Measurements from ENCODE around the gene MCM6. TPM values are rescaled to one million over a fixed set of nuclear protein-coding genes. Genes with fewer than 3 reads are reported as not detected.

Gene MCM6
- total RNA-seq, 1 experiment from 2014 or later, result 95.4 TPM

DNA sequence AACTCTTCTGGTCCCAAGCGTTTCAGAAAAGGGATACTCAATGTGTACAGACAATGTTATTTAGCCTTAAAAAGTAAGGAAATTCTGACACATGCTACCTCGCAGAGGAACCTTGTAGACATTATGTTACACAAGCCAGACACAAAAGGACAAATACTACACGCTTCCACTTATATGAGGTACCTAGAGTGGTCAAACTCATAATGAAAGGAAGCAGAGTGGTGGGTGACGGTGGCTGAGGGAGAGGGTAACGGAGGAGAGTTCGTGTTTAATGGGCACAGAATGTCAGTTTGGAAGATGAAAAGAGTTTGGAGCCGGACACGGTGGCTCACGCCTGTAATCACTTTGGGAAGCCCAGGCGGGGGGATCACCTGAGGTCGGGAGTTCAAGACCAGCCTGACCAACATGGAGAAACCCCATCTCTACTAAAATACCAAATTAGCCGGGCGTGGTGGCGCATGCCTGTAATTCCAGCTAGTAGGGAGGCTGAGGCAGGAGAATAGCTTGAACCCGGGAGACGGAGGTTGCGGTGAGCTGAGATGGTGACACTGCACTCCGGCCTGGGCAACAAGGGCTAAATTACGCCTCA lies 1.4 kb downstream of the MCM6 start:
- no peak for DNase-seq (ENCODE audit: low spot score)
- in situ Hi-C loops (cut with HindIII; ENCODE audit: low sequenced_read_pairs), result no loop called here

DNA sequence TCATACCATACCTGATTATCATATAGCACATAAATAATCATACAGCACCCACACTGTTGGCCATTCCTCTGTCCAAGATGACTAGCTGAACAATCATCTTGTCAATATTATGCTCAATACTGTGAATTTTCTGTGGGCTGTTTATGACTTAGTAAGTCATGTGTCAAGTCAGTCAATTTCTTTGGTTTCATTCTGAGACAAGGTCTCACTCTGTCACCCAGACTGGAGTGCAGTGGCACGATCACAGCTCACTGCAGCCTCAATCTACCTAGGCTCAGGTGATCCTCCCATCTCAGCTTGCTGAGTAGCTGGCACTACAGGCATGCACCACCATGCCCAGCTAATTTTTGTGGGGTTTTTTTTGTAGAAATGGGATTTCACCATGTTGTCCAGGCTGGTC lies 5.7 kb downstream of the MCM6 start:
- in situ Hi-C loops (cut with HindIII; ENCODE audit: low sequenced_read_pairs), result no loop called here
- DNase-seq (ENCODE audit: low spot score), result no peak

DNA sequence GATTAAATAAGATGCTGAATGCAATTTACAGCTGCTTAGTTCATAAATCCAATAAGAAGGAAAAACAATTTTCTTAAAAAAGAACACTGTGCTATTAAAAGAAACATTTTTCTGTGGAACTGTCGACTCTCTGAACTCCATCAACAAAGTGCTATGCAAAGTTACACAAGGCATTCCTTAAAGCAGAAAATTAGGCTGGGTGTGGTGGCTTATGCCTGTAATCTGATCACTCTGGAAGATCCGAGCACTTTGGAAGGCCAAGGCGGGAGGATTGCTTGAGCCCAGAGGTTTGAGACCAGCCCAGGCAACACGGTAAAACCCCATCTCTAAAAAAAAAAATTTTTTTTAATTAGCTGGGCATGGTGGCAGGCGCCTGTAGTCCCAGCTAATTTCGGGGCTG lies 13.0 kb downstream of the MCM6 start:
- in situ Hi-C loops (cut with HindIII; ENCODE audit: low sequenced_read_pairs), result no loop called here
- DNase-seq (ENCODE audit: low spot score), result no peak

DNA sequence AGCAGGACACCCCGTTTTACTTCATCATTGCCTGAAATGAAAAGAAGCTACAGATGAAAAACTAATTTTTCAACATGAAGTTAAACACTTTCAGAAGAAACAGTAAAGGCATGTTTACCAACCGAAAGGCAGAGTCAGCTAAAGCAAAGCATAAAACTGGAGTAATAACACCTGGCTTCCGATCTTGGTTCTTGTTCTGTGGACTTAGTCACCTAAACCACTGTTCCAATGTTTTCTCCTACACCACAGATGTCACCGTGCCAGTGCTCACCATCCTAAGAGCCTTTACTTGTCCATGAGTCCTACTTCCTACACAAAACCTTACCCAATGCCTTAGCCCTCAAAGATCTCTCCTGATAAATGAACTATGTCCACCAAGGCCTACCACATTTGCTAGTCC lies 13.5 kb downstream of the MCM6 start:
- DNase-seq (ENCODE audit: low spot score), result no peak

GRCh38 chr2:135853401-135853800 lies 22.8 kb downstream of the MCM6 start:
- in situ Hi-C loops (cut with HindIII; ENCODE audit: low sequenced_read_pairs), result no loop called here

More for the DNA sequence above, 13.5 kb downstream of the MCM6 start:
- in situ Hi-C loops (cut with HindIII; ENCODE audit: low sequenced_read_pairs), result no loop called here

GRCh38 chr2:135851858-135852257 lies 24.4 kb downstream of the MCM6 start:
- no peak for DNase-seq (ENCODE audit: low spot score)

More at GRCh38 chr2:135853401-135853800, 22.8 kb downstream of the MCM6 start:
- no peak for DNase-seq (ENCODE audit: low spot score)

GRCh38 chr2:135850892-135851668 lies 25.2 kb downstream of the MCM6 start:
- in situ Hi-C loops (cut with HindIII; ENCODE audit: low sequenced_read_pairs), result no loop called here
- DNase-seq (ENCODE audit: low spot score), result no peak

More at GRCh38 chr2:135851858-135852257, 24.4 kb downstream of the MCM6 start:
- in situ Hi-C loops (cut with HindIII; ENCODE audit: low sequenced_read_pairs), result no loop called here

DNA sequence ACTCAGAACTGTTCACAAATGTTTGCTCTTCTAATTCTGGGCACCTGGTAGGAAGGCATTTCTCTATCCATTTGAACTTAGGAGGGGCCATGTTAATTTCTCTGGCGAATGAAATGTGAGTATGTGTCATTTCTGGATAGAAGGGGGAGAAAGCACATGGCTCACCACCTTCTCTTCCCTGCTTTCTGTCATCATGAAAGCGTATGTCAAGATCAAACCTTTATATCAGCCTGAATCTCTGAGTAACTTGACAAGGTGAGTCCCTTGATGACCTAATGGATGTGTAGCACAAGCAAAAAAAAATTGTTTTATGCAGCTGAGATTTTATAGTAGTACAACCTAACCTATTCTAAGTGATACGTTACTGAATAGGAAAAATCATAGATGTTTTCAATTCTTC lies 27.2 kb downstream of the MCM6 start:
- DNase-seq (ENCODE audit: low spot score), result no peak
- in situ Hi-C loops (cut with HindIII; ENCODE audit: low sequenced_read_pairs), result no loop called here

DNA sequence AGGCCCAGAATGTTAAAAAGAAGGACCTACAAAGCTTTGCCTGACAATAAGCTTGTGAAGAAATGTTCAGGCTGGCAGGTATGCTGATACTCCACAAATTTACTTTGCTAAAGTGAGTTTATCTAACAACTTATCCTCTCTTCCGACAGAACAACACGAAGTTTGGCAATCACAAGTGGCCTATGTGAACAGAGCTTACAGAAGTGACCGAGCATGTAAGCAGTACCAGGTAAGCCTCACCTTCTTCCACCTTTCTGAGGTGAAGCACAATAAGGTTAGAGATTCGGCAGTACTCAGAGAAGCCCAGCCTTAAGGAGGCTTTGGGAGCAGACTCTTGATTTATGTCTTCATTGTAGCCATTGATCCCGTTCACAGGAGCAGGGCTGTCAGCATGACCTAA lies 30.2 kb downstream of the MCM6 start:
- in situ Hi-C loops (cut with HindIII; ENCODE audit: low sequenced_read_pairs), result no loop called here
- no peak for DNase-seq (ENCODE audit: low spot score)

GRCh38 chr2:135845257-135845656 lies 31.0 kb downstream of the MCM6 start:
- in situ Hi-C loops (cut with HindIII; ENCODE audit: low sequenced_read_pairs), result no loop called here
- no peak for DNase-seq (ENCODE audit: low spot score)

DNA sequence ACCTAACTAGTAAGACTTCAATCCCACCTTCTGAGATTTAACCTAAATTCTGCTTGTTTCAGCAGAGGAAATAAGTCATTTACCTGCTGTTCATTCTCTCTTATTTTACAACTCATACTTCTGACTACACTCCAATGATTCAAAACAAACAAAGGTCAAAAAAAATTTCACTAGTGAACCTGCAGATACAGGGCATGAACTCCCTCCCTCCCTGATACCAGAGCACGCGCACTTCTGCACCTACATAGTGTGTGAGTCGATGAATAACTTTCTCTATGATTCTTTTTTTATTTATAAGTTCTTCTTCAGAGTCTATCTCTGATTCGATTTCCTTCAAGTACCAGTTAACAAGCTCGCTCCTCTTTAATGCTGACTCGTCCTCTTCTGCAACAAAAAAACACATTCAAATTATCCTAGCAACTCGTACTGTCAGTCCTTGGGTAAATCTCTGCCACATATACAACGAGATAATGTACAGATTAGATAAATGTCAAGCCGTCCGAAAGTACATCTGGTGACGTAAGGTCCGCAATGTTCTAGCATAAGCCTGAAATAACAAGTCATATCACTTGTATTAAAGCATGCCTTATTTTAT lies 31.8 kb downstream of the MCM6 start:
- no peak for DNase-seq (ENCODE audit: low spot score)
- in situ Hi-C loops (cut with HindIII; ENCODE audit: low sequenced_read_pairs), result no loop called here

GRCh38 chr2:135843671-135844070 lies 32.6 kb downstream of the MCM6 start:
- in situ Hi-C loops (cut with HindIII; ENCODE audit: low sequenced_read_pairs), result no loop called here
- DNase-seq (ENCODE audit: low spot score), result no peak

DNA sequence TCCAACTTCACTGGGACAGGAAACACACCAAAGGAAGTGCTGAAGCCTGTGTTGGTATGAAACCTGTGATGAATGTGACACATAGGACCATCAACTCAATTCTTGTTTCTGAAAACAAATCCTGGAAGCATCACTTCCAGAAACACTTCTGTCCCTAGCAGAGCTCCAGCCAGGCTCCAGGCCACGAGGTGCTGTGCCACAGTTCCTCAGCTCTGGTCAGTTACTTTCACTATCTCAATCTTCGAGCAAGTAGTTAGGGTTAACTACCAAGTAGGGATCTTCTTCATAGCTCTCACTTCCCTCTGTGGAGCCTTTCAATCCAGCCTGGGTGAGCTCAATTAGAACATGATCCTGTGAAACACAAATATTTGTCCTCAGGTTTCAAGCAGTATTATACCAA lies 35.6 kb downstream of the MCM6 start:
- in situ Hi-C loops (cut with HindIII; ENCODE audit: low sequenced_read_pairs), result no loop called here
- no peak for DNase-seq (ENCODE audit: low spot score)

DNA sequence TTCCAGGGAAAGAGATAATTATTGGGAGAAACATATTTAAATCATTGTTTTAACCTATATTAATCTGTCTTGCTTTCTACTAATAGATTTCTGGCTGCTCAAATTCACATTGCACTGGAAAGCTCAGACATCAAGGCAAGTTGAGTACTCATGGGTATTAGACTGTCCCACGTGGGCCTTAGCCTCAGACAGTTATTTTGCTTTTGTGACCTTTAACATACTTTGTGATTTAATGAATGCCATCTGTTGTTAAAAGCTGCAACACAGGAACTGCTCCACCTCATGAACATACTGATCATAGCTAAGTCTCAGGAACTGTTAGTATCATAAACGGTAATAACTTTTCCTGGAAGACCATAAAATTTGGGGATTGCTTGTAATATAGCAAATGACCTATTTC lies 36.5 kb downstream of the MCM6 start:
- no peak for DNase-seq (ENCODE audit: low spot score)
- in situ Hi-C loops (cut with HindIII; ENCODE audit: low sequenced_read_pairs), result no loop called here

DNA sequence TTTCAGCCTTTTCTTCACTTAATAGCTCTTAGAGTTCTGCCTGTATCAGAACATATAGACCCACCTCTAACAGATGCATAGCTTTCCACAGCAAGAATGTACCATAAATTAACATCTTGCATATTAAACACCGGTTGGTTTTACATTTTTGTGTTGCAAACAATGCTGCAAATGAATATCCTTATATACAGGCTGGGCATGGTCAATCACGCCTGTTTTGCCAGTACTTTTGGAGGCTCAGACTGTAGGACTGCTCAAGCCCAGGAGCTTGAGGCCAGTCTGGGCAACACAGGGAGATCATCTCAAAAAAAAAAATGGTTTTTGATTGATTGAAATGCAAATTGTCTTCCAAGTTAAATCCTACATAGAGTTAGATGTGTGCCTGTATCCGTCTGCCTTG lies 37.7 kb downstream of the MCM6 start:
- no peak for DNase-seq (ENCODE audit: low spot score)
- in situ Hi-C loops (cut with HindIII; ENCODE audit: low sequenced_read_pairs), result no loop called here

- in situ Hi-C loops (cut with HindIII; ENCODE audit: low sequenced_read_pairs), result no loop called here
- no peak for DNase-seq (ENCODE audit: low spot score)
Measured at GRCh38 chr2:135836596-135837270, 39.5 kb downstream of the MCM6 start, which contains the start of gene LCT. Gene LCT (minus strand): TSS chr2:135837184. CDS start chr2:135837169, 15 bp downstream.

GRCh38 chr2:135832891-135833290 lies 43.4 kb downstream of the MCM6 start:
- in situ Hi-C loops (cut with HindIII; ENCODE audit: low sequenced_read_pairs), result no loop called here
- DNase-seq (ENCODE audit: low spot score), result no peak

DNA sequence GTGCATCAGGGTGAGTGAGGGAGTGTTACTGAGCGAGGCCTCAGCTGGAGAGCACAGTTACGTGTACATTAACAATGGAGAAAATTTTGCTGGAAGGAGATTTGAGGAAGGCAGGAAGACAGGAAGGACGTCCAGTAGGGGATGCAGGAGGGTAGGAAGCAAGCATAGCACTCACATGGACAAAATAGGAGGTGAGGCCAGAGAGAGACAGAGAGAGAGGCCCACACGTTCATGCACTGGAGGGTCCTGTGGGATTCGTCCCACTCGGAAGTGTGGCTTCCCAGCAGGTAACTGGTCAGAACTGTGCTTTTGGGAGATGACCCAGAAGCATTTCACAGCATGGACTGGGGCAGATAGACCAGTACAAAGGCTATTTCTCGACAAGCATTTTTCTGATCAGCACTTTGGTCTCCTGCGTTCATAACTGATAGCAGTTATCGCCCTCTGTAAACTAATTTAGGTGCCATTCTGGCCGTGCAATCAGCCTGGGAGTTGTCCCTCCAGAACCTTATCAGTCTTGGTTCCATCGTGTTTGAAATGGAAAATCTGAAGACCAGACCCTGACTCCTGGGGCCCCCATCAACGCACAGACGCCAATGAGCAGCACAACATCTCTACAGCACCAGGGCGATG lies 44.9 kb downstream of the MCM6 start:
- in situ Hi-C loops (cut with HindIII; ENCODE audit: low sequenced_read_pairs), result no loop called here
- DNase-seq (ENCODE audit: low spot score), result no peak

- in situ Hi-C loops (cut with HindIII; ENCODE audit: low sequenced_read_pairs), result no loop called here
- no peak for DNase-seq (ENCODE audit: low spot score)
Measured at GRCh38 chr2:135829378-135830135, 46.7 kb downstream of the MCM6 start.

Data from G401 (cell line).